Stimulated activated CD4-positive, alpha-beta T cell treated with anti-CD3 and anti-CD28 coated beads, Interleukin-1b, Interleukin-23, amount 100 ng/mL, for 1 hour (primary cell): ENCODE measurements around the gene POMT1.
"Not testable (repeated sequence)": the region's sequence is repeated elsewhere in the genome, so short reads cannot be mapped to it uniquely, and the experiment has no call there.

Experiments used
- DNase-seq, 2 donors: peaks; one replicate each; pipeline ENCODE4 v3.0.0-alpha.2; 2020; ENCODE audit warnings: low read depth in 2 of 2

Gene POMT1

DNA sequence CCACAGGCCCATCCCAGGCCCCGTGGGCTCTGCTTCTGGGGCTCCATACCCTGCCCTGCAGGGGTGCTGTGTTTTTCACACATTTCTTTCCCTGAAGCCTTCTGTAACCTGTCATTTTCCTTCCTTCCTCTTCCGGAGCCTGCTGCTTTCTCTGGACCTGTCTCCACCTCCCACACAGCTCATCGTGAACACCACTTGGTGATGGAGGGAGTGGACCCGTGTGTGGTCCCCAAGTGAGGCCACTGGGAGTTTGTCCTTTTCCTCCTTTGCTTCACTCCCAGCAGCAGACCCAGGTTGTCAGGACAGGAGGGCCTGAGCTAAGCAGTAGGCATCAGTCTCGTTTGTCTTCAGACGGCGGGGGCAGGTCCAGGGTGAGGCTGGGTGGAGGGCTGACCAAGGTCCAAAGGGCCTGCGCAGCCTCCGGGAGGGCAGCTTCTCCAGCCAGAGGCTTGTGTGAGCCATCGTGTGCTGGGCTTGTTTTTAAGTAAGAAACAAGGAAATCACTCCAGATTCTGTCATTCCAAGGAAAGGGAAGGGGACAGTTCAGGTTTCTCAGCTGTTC lies 5.8 kb upstream of the POMT1 start:
- no peak for DNase-seq

DNA sequence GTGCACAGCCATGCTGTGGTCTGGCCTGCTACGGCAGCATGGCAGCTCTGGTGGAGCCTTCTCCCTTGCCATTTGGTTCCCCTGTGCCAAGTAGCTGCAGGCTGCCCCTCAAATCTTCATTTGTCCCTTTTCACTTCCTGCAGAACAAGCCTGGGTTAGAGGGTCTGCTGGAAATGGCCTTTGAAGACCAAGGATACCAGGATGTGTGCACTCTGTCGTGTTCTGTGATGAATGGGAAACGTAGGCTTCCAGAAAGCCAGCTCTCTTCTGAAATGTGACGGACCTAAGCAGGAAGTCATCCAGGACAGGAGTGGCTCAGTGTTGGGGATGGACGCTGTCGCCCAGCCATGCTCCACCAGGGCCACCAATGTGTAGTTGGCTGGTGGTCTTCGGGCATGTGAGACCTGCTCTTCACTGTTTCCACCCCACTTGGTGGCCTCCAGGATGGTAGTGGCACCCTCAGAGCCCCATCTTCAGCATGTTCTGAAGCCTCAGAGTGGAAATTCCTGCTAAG lies 3.4 kb upstream of the POMT1 start:
- no peak for DNase-seq

DNA sequence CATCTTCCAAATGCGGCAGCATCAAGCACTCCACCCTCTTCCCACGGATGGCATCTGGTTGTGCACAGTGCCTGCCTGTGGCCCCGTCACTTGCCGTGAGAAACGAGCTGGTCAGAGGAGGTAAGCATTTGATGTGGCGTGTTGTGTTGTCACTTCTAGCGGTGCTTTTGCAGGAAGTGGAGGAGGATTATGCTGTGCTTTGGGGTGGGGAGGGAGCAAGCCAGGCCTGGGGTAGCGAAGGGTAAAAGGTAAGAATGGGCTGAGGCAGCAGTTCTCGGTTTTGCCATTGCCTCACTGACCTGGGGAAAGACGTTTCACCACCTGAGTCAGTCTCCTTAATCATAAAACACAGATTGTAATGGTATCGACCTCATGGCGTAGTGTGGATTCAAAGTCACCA lies 2.3 kb upstream of the POMT1 start:
- peak in 1 of 2 donors; percentile 34 for DNase-seq

DNA sequence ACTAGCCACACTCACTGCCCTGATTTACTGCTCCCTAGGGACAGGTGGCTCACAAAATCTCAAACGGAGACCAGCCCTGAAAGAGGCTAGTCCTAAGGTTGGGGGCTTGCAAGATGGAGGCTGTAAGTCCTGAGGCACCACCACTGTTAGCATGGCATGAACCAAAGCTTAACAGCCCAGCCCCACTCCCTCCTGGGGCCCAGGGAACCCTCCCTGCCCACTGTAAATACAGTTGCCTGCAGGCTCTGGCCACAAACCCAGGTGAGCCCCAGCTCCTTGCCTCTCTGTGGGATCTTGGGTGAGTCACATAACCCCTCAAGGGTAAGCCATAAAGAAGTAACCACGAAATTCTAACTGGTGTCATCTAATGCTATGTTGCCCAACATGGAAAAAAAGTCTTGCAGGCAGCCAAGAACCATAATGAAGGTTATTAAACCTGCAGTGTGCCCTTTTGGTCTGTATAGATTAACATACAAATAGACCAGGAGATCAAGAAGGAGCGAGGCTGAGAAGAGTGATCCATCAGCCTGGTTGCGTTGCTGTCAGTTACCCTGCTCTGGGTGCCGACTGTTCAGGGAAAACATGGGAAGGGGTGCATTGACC lies 1.7 kb upstream of the POMT1 start:
- DNase-seq = no peak

DNA sequence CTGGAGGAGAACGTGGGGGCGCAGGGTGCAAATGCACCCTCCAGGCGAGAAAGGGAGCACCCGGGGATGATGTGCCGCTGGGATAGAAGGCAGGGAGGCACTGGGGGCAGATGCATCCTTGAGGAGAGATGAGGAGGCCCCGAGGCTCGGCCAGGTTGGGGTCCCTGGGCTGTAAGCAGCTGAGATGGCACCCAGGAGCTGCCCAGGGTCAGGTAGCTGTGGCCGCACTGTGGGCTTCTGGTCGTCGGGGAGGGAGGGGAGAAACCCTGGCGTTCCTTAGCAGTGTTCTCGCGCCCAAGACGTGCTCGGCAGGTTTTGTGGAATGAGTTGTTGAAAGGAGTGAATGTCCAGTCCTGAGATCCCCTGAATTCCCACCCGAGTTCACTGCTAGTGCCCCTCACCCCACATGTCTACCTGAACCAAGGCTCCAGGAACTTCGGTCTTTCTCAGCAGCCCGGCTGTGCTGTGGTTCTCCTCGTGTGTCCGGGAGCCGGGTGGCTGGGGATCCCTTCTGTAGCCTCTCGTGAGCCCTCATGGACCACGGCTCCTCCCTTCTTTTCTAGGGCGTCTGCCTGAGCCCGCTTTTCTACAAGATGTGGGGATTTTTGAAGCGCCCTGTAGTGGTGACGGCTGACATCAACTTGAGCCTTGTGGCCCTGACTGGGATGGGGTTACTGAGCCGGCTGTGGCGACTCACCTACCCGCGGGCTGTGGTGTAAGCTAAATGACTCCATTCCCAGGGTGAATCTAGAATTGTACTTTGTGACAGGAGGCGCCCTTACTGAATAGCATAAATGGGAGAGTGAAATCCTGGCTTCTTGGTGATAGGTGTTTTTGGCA lies 1.1 kb downstream of the POMT1 start:
- no peak for DNase-seq

DNA sequence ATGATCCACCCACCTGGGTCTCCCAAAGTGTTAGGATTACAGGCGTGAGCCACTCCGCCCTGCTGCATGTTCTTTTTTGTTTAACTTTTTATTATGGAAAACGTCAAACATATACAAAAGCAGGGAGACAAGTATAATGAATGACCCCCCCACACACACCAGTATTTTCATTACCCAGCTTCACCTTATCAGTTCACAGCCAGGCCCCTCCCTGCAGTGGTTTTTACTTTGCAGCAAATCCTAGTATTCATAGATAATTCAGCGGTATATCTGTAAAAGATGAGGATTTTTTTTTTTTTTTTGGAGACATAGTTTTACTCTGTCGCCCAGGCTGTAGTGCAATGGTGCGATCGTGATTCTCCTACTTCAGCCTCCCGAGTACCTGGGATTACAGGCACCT lies 2.3 kb downstream of the POMT1 start:
- DNase-seq = no peak

DNA sequence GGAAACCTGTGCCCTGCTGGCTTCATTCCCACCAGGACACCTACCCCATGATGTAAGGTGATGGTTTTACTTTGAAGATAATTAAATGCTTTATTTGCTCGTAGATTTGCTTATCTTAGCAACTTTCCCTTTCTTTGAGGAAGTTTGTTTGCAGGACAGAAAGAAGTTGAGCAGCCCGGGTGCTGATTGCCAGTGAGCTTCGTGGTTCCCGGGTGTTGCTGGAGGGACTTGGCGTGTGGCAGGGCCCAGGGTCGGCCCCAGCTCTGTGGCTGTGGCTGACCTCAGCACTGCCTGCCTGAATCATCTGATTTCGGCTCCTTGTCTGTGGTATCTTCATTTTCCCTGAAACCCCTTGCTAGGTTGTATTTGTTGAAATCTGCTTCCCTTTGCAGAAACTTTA lies 8.7 kb downstream of the POMT1 start:
- DNase-seq = no peak

DNA sequence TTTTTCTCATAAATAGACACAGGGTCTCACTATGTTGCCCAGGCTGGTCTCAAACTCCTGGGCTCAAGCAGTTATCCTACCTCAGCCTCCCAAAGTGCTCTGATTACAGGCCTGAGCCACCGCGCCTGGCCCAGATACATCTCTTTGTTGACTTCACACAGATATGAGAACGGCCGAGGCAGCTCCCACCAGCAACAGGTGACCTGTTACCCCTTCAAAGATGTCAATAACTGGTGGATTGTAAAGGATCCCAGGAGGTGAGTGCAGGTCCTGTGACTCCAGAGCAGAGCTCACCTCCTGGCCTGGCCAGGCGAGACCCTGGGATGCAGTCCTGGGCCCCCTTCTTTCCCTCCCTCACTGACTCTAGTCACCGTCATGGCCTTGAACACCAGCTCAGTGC lies 9.2 kb downstream of the POMT1 start:
- DNase-seq = no peak

DNA sequence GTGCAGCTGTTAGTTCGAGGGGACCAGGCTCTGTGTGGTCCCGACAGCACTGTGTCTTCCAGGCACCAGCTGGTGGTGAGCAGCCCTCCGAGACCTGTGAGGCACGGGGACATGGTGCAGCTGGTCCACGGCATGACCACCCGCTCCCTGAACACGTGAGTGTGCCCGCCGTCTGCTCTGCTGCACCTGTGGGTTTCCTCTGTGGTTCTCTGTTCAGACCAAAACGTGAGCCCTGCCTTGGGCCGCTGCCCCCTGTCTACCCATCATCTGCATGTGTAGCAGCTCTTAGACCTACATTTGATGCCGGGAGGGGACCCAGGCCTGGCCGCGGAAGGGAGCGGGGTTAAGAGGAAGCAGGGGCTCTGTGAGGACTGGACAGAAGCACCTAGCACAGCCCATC lies 10.5 kb downstream of the POMT1 start:
- no peak for DNase-seq

DNA sequence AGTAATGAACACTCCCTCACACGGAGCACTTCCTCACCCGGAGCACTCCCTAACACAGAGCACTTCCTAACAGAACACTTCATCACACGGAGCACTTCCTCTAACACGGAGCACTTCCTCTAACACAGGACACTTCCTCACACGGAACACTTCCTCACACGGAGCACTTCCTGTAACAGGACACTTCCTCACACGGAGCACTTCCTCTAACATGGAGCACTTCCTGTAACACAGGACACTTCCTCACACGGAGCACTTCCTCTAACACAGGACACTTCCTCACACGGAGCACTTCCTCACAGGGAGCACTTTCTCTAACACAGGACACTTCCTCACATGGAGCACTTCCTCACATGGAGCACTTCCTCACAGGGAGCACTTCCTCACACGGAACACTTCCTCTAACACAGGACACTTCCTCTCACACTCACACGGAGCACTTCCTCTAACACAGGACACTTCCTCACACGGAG lies 12.9 kb downstream of the POMT1 start:
- DNase-seq = not testable (repeated sequence)

DNA sequence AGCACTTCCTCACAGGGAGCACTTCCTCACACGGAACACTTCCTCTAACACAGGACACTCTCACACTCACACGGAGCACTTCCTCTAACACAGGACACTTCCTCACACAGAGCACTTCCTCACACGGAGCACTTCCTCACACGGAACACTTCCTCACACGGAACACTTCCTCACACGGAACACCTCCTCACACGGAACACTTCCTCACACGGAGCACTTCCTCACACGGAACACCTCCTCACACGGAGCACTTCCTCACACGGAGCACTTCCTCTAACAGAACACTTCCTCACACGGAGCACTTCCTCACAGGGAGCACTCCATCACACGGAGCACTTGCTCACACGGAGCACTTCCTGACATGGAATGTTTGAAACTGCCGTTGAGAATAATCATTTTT lies 13.4 kb downstream of the POMT1 start:
- no peak for DNase-seq

DNA sequence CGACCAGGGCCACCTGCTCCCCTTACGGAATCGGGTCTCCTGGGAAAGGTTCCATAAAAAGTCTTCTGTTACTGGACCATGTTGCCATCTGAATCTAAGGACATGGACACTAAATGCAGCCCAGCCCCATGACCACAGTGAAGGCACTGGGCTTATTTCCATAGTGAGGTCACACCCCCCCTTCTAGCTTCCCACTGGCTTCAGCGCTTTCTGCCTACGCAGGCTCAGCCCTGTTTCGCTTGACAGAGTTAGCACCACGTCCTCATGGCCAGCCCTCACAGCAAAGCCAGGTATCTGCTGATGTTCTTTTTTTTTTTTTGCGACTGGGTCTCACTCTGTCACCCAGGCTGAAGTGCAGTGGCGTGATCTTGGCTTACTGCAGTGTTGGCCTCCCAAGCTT lies 14.2 kb downstream of the POMT1 start:
- DNase-seq = no peak

DNA sequence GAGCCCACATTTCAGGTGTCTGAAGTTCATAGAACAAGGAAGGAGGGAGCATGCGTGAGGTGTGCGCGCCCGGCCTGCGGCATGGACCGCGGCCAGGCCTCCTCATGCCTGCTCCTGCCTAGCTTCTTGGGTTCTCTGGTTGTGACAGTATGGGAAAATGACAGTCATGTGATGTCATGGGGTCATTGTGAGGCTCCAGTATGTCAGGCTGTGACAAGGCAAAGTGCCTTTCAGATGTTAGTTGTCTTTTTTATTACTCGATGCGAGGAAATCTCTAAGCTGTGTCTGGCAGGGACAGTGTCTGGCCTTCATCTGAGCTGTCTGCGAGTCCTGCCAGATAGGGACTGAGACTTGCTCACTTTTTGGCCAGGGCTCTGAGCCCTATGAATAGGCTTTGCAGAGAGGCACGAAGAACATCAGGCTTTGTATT lies 15.1 kb downstream of the POMT1 start:
- DNase-seq = no peak

DNA sequence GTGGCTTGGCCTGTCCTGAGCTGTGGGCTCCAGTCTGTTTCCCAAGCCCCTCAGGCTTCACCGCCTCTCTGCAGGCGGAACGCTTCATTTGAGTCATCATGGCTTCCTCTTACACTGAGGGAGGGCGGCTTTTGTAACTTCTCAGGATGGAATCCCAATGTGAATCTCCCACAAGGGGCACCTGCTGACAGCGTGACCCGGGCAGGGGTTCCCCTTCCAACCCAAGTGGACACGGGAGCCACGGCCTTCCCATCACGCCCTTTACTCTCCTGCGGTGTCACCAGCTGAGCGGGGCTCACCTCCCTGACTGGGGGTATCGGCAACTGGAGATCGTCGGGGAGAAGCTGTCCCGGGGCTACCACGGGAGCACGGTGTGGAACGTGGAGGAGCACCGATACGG lies 15.8 kb downstream of the POMT1 start:
- DNase-seq = no peak

DNA sequence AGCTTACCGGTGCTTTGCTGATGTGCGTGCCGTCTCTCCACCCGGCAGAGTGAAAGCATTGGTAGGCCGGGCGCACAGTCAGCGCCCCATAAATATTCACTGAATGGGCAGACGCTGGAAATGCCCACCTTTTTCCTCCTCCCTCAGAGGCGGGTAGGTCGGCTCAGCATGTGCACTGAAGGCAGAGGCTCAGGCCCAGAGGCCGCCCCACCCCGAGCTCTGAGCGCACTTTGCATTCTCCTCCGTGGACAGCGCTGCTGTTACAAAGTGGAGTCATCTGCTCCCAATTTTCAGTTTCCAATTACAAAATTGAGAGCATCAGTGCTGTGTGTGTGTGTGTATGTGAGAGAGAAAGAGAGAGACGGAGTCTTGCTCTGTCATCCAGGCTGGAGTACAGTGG lies 17.8 kb downstream of the POMT1 start:
- DNase-seq = no peak

DNA sequence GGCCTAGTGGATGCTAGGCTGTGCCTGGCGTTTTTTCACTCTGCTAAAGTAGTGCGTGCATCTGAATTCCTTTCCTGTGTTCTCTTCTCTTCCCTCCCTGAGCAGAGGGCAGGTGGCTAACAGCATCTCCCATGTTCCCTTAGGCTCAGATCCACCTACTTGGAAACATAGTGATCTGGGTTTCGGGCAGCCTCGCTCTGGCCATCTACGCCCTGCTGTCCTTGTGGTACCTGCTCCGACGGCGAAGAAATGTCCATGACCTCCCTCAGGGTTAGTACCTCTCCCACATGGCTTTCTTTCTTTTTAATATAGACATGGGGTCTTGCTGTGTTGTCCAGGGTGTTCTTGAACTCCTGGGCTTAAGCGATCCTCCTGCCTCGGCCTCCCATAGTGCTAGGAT lies 18.5 kb downstream of the POMT1 start:
- no peak for DNase-seq

DNA sequence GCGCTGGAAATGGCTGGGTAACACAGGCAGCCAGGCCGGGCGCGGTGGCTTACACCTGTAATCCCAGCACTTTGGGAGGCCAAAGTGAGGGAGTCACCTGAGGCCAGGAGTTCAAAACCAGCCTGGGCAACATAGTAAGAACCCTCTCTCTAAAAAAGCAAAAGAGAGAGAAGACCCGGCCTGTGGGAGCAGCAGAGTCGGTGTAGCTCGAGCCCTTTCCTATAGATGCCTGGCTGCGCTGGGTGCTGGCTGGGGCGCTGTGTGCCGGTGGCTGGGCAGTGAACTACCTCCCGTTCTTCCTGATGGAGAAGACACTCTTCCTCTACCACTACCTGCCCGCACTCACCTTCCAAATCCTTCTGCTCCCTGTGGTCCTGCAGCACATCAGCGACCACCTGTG lies 19.1 kb downstream of the POMT1 start:
- no peak for DNase-seq

DNA sequence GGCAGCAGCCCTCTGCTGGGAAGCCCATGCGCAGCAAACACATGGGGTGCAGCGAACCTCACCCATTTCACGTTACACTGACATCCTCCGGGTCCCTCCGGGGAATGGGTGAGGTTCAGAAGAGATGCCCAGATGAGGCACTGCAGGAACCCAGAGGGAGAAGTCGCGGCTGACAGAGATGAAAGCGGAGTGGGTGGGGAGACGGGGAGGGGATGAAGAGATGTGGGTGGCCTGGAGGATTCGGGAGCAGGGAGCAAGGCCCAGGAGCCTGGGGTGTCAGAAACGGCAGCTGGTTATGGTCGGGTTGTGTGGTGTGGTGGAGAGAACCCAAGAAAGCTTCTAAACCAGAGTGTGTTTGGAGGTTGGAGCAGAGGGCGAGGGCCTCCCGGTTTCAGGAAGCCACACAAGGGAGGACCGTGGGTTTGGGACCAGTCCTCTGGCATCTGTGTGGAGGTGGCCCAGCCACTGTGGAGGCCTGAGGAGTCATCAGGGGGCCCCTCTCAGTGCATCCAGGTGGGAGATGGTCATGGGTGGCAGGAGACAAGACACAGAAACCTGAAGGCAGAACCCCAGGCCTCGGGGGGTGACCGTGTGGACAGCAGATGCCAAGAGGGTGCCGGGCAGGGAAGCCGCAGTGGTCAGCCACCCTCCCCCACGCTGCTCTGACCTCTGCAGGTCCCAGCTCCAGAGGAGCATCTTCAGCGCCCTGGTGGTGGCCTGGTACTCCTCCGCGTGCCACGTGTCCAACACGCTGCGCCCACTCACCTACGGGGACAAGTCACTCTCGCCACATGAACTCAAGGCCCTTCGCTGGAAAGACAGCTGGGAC lies 19.8 kb downstream of the POMT1 start:
- no peak for DNase-seq

DNA sequence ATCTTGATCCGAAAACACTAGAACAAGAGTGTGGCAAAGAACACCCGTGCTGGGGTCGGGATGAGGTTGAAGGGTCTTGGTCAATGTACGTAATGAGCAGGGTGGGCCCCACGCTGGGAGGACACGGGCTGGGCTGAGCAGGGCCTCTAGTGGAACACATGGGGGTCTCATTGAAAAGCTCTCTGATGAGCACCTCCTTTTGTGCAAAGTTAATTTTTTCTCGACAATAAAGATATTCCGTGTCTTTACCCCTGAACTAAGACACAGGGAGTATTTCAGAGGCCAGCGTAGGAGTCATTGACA lies 20.3 kb downstream of the POMT1 start:
- DNase-seq = no peak

DNA sequence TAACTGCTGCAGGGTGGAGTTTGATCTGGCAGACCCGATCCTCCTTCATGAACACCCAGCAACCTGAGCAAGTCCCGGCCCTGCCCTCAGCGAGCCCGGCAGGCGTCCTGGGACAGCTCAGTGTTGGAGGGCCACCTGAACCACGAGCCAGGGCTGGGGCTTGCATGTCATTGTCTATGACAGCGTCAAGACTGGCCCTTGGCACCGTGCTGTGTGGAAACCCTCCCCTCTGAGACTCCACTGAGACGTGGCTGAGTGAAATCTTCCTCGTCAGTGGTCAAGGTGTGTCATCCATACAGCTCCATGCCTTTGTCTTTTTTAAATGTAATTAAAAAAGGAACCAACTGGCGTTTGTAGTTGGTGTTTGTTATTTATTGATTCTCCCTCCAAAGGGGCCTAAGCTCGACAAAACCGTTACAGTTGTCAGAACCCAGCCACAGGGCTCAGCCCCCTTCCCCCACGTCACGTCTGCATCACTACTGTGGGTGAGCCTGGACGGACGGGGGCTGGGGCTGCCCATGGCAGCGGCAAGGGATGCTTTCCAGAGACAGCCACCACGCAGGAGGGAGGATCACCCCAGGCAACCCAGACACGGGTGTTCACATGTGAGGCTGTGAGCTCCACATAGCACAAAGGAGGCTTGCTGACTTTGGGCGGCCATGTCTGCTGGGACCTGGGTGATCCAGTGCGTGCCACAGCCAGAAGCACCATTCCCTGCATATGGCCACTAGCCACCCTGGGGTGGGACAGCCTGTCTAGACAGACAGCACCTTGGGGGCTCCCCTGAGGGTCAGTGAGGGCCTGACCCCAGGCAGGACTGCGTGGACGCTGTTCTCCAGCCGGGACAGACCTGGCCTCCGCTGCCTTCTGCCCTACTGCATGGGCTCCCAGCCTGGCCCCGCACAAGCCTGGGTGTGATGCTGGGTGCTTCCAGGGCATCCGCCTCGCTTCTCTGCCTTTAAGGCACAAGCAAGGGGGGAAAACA lies 21.0 kb downstream of the POMT1 start:
- no peak for DNase-seq
